ENCODE measurements around the gene HSF2. TPM values are rescaled to one million over a fixed set of nuclear protein-coding genes. Genes with fewer than 3 reads are reported as not detected.

The HSF2 gene
- total RNA-seq, 4 donors from 2014 or later = 26.8 to 29.9 (median 28.4) TPM

DNA sequence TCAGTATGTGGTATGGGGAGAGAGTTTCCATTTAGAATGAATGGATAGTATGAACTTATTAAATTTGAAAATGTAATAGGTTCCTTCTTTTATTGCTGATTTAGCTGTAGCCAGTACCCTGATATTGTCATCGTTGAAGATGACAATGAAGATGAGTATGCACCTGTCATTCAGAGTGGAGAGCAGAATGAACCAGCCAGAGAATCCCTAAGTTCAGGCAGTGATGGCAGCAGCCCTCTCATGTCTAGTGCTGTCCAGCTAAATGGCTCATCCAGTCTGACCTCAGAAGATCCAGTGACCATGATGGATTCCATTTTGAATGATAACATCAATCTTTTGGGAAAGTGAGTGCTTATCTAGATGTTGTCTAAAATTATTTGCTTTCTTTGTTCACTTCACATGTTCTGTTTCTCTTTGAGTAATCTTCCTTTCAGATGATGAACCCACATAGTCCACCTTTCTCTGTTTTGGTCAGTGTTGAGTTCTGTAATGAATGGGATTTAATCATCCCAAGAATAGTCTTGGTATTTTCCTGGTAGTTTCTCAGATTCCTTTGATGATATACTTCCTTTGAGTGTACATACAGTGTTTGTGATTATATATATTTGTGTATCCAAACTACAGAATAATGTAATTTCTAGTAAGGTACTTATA, 23.3 kb downstream of the HSF2 start:
- Histone ChIP-seq H3K27ac (replicated peaks in 1 of 4) (no peak overlapping the region), H3K4me1 (no peaks in the 10 kb centered on the region), H3K9me3 (no peaks in the 10 kb centered on the region), H3K4me3 (no peak overlapping the region), H3K36me3 (peaks cover 5 to 91% (median 57%) of the 10 kb centered on the region in 4 donors), H3K27me3 (no peaks in the 10 kb centered on the region)
- 94% methylated on average over 1 of the region's 1 CpG for WGBS
- TF ChIP-seq POLR2AphosphoS5 (IDR thresholded peaks at IDR 0.05) = no peak
- TF ChIP-seq, protein P1, sequence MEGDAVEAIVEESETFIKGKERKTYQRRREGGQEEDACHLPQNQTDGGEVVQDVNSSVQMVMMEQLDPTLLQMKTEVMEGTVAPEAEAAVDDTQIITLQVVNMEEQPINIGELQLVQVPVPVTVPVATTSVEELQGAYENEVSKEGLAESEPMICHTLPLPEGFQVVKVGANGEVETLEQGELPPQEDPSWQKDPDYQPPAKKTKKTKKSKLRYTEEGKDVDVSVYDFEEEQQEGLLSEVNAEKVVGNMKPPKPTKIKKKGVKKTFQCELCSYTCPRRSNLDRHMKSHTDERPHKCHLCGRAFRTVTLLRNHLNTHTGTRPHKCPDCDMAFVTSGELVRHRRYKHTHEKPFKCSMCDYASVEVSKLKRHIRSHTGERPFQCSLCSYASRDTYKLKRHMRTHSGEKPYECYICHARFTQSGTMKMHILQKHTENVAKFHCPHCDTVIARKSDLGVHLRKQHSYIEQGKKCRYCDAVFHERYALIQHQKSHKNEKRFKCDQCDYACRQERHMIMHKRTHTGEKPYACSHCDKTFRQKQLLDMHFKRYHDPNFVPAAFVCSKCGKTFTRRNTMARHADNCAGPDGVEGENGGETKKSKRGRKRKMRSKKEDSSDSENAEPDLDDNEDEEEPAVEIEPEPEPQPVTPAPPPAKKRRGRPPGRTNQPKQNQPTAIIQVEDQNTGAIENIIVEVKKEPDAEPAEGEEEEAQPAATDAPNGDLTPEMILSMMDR (IDR thresholded peaks at IDR 0.05) = no peak
- TF ChIP-seq EP300 (IDR thresholded peaks at IDR 0.05) = no peak
- TF ChIP-seq POLR2A (IDR thresholded peaks at IDR 0.05; ENCODE audit: low read depth) = no peak
- no peak for DNase-seq (ENCODE audit: extremely low spot score)
- intact Hi-C loops (cut with DNase I) = loop anchor here (5.0 kb wide), 1 partner anchor 35 kb away; no protein-coding TSS in a partner anchor

DNA sequence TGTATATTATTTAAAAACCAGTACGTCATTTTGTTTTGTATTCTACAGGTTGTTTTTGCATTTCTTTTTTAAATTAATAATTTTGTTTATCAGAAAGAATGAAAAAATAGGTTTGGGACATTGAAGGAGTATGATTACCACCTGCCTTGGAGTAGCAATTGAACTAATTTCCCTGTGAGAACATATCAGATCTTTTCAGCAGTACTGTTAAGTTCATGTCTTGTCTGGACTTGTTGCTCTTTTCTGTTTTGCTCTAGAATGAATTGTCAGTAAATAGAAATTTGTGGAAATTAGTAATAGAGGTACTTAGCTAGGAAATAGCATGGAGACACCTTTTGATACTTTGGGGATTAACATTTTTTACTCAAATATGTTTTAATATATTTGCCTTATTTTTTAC, 24.3 kb downstream of the HSF2 start:
- TF ChIP-seq POLR2AphosphoS5 (IDR thresholded peaks at IDR 0.05) = no peak
- TF ChIP-seq, protein P1 (IDR thresholded peaks at IDR 0.05) = no peak
- TF ChIP-seq POLR2A (IDR thresholded peaks at IDR 0.05; ENCODE audit: low read depth) = no peak
- TF ChIP-seq EP300 (IDR thresholded peaks at IDR 0.05) = no peak
- Histone ChIP-seq H3K27me3 (no peaks in the 10 kb centered on the region), H3K9me3 (no peaks in the 10 kb centered on the region), H3K4me3 (no peak overlapping the region), H3K27ac (replicated peaks in 1 of 4) (no peak overlapping the region), H3K36me3 (peaks cover 0 to 87% (median 58%) of the 10 kb centered on the region in 4 donors), H3K4me1 (no peaks in the 10 kb centered on the region)
- intact Hi-C loops (cut with DNase I) = loop anchor here (5.0 kb wide), 1 partner anchor 34 kb away; no protein-coding TSS in a partner anchor
- 86% methylated on average over 1 of the region's 1 CpG for WGBS
- no peak for DNase-seq (ENCODE audit: extremely low spot score)

DNA sequence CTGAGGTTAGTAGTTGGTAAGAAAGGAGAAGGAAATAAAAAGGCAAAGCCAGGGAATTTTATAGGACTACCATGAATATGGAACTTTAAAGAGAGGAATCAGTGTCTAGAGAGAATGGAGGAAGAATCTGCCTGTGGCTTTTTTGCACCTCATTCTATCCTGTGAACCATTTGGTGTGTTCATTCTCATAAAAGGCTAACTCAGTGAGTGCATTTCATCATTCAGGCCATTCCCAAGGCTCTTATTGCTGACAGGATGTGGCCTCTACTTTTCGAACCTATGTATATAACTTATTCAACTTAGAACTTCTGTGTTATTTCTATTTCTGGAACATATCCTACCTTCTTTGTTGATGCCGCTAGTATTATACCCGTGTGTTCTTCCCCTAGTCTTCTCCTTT, 27.1 kb downstream of the HSF2 start:
- WGBS = 95% methylated on average over 3 of the region's 3 CpGs

DNA sequence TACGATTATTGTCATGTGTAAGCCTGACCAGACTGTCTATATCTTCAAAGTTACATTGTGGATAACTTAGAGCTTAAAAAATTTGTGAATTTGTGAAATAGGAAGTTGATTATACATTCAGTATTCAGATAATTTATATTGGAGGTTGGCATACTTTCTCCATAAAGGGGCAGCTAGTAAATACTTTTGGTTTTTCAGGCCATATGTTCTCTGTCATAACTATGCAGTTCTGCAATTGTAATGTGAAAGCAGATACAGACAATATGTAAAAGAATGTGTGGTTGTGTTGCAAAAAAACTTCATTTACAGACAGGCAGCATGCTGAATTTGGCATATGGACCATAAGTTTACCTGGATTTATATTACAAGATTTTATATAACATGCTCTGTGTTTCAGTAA, 29.3 kb downstream of the HSF2 start:
- no peaks in the 10 kb centered on the region for H3K4me1 ChIP-seq
- intact Hi-C loops (cut with DNase I) = no loop called here
- no peak overlapping the region for H3K27ac ChIP-seq (replicated peaks in 1 of 4)
- H3K27me3 ChIP-seq = no peaks in the 10 kb centered on the region
- H3K36me3 ChIP-seq = peaks cover 0 to 77% (median 48%) of the 10 kb centered on the region in 4 donors
- 88% methylated on average over 1 of the region's 1 CpG for WGBS
- no peaks in the 10 kb centered on the region for H3K9me3 ChIP-seq
- no peak for TF ChIP-seq POLR2A (IDR thresholded peaks at IDR 0.05; ENCODE audit: low read depth)
- TF ChIP-seq POLR2AphosphoS5 (IDR thresholded peaks at IDR 0.05) = no peak
- no peak for TF ChIP-seq EP300 (IDR thresholded peaks at IDR 0.05)
- TF ChIP-seq, protein P1 (IDR thresholded peaks at IDR 0.05) = no peak
- H3K4me3 ChIP-seq = no peak overlapping the region
- no peak for DNase-seq (ENCODE audit: extremely low spot score)

More for the DNA sequence above, 27.1 kb downstream of the HSF2 start:
- DNase-seq (ENCODE audit: extremely low spot score) = no peak
- H3K4me3 ChIP-seq = no peak overlapping the region
- H3K9me3 ChIP-seq = no peaks in the 10 kb centered on the region
- peaks cover 0 to 74% (median 49%) of the 10 kb centered on the region in 4 donors for H3K36me3 ChIP-seq
- H3K27me3 ChIP-seq = no peaks in the 10 kb centered on the region
- no peak overlapping the region for H3K27ac ChIP-seq (replicated peaks in 1 of 4)
- intact Hi-C loops (cut with DNase I) = no loop called here
- H3K4me1 ChIP-seq = no peaks in the 10 kb centered on the region
- TF ChIP-seq EP300 (IDR thresholded peaks at IDR 0.05) (no peak), POLR2AphosphoS5 (IDR thresholded peaks at IDR 0.05) (no peak), POLR2A (IDR thresholded peaks at IDR 0.05; ENCODE audit: low read depth) (no peak)
- TF ChIP-seq, protein P1 (IDR thresholded peaks at IDR 0.05) = no peak

Measured in esophagus muscularis mucosa (tissue), 4 donors.